Measurements from ENCODE around the gene SLC35G2. TPM values are rescaled to one million over a fixed set of nuclear protein-coding genes. Genes with fewer than 3 reads are reported as not detected.
A peak's percentile ranks its signal among the peaks of the same experiment; 100 is the strongest.

Gene SLC35G2
- polyA plus RNA-seq, 1 donor from 2014 or later: 6.8 TPM

- H3K9me3 ChIP-seq (ENCODE audit: low read length): no peaks in the 10 kb centered on the region
- TF ChIP-seq, protein P1, sequence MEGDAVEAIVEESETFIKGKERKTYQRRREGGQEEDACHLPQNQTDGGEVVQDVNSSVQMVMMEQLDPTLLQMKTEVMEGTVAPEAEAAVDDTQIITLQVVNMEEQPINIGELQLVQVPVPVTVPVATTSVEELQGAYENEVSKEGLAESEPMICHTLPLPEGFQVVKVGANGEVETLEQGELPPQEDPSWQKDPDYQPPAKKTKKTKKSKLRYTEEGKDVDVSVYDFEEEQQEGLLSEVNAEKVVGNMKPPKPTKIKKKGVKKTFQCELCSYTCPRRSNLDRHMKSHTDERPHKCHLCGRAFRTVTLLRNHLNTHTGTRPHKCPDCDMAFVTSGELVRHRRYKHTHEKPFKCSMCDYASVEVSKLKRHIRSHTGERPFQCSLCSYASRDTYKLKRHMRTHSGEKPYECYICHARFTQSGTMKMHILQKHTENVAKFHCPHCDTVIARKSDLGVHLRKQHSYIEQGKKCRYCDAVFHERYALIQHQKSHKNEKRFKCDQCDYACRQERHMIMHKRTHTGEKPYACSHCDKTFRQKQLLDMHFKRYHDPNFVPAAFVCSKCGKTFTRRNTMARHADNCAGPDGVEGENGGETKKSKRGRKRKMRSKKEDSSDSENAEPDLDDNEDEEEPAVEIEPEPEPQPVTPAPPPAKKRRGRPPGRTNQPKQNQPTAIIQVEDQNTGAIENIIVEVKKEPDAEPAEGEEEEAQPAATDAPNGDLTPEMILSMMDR (IDR thresholded peaks at IDR 0.05; ENCODE audit: poor library complexity, severe bottlenecking): no peak
- TF ChIP-seq, protein P2, sequence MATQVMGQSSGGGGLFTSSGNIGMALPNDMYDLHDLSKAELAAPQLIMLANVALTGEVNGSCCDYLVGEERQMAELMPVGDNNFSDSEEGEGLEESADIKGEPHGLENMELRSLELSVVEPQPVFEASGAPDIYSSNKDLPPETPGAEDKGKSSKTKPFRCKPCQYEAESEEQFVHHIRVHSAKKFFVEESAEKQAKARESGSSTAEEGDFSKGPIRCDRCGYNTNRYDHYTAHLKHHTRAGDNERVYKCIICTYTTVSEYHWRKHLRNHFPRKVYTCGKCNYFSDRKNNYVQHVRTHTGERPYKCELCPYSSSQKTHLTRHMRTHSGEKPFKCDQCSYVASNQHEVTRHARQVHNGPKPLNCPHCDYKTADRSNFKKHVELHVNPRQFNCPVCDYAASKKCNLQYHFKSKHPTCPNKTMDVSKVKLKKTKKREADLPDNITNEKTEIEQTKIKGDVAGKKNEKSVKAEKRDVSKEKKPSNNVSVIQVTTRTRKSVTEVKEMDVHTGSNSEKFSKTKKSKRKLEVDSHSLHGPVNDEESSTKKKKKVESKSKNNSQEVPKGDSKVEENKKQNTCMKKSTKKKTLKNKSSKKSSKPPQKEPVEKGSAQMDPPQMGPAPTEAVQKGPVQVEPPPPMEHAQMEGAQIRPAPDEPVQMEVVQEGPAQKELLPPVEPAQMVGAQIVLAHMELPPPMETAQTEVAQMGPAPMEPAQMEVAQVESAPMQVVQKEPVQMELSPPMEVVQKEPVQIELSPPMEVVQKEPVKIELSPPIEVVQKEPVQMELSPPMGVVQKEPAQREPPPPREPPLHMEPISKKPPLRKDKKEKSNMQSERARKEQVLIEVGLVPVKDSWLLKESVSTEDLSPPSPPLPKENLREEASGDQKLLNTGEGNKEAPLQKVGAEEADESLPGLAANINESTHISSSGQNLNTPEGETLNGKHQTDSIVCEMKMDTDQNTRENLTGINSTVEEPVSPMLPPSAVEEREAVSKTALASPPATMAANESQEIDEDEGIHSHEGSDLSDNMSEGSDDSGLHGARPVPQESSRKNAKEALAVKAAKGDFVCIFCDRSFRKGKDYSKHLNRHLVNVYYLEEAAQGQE (IDR thresholded peaks at IDR 0.05; ENCODE audit: borderline replicate concordance): no peak
- no peak for TF ChIP-seq POLR2AphosphoS5 (IDR thresholded peaks at IDR 0.05)
- no peak for TF ChIP-seq TAF1 (IDR thresholded peaks at IDR 0.05; ENCODE audit: low read depth)
- no peak for TF ChIP-seq EZH2 (IDR thresholded peaks at IDR 0.05; ENCODE audit: borderline replicate concordance, insufficient read depth, low read length, poor library complexity, severe bottlenecking)
- no peak for TF ChIP-seq RAD21 (conservative IDR thresholded peaks at IDR 0.05)
- no peak for TF ChIP-seq SMC3 (conservative IDR thresholded peaks at IDR 0.05; ENCODE audit: poor library complexity)
- TF ChIP-seq EP300 (conservative IDR thresholded peaks at IDR 0.05; ENCODE audit: poor library complexity, severe bottlenecking): peak; percentile 27
- peak overlapping the region; percentile 43 for H3K4me3 ChIP-seq (ENCODE audit: low read length)
- peak overlapping the region; percentile 11 for H3K4me2 ChIP-seq (ENCODE audit: low read length)
- no peak overlapping the region for H2AFZ ChIP-seq (ENCODE audit: low read depth, low read length)
- H3K9me2 ChIP-seq (ENCODE audit: insufficient read depth, low read length): no peaks in the 10 kb centered on the region
- H3K9ac ChIP-seq (ENCODE audit: low read length): no peak overlapping the region
- H3K27me3 ChIP-seq (ENCODE audit: insufficient read depth, low read depth, low read length): no peaks in the 10 kb centered on the region
- no peaks in the 10 kb centered on the region for H3K79me2 ChIP-seq (replicated peaks; ENCODE audit: insufficient read depth, low read length)
- no peaks in the 10 kb centered on the region for H3F3A ChIP-seq (ENCODE audit: insufficient read depth, low read length, poor library complexity, severe bottlenecking)
- H4K20me1 ChIP-seq (ENCODE audit: insufficient read depth): no peaks in the 10 kb centered on the region
- peak overlapping the region; percentile 26 for H3K27ac ChIP-seq (ENCODE audit: low read length)
- H3K36me3 ChIP-seq (ENCODE audit: insufficient read depth, low read length): no peaks in the 10 kb centered on the region
Observed at GRCh38 chr3:136802481-136802996, 16.4 kb upstream of the SLC35G2 start.

GRCh38 chr3:136804141-136804540 lies 14.8 kb upstream of the SLC35G2 start:
- Histone ChIP-seq H3F3A (ENCODE audit: insufficient read depth, low read length, poor library complexity, severe bottlenecking) (no peaks in the 10 kb centered on the region), H3K4me2 (ENCODE audit: low read length) (no peak overlapping the region), H3K9me3 (ENCODE audit: low read length) (no peaks in the 10 kb centered on the region), H3K27me3 (ENCODE audit: insufficient read depth, low read depth, low read length) (no peaks in the 10 kb centered on the region), H3K4me3 (ENCODE audit: low read length) (no peak overlapping the region), H3K9me2 (ENCODE audit: insufficient read depth, low read length) (no peaks in the 10 kb centered on the region), H3K9ac (ENCODE audit: low read length) (no peak overlapping the region), H3K36me3 (ENCODE audit: insufficient read depth, low read length) (no peaks in the 10 kb centered on the region), H3K79me2 (replicated peaks; ENCODE audit: insufficient read depth, low read length) (no peaks in the 10 kb centered on the region), H4K20me1 (ENCODE audit: insufficient read depth) (no peaks in the 10 kb centered on the region), H2AFZ (ENCODE audit: low read depth, low read length) (no peak overlapping the region), H3K27ac (ENCODE audit: low read length) (no peak overlapping the region)
- TF ChIP-seq, protein P2 (IDR thresholded peaks at IDR 0.05; ENCODE audit: borderline replicate concordance): no peak
- TF ChIP-seq MXI1 (conservative IDR thresholded peaks at IDR 0.05; ENCODE audit: poor library complexity, severe bottlenecking) (no peak), POLR2AphosphoS5 (IDR thresholded peaks at IDR 0.05) (no peak), EZH2 (IDR thresholded peaks at IDR 0.05; ENCODE audit: borderline replicate concordance, insufficient read depth, low read length, poor library complexity, severe bottlenecking) (no peak), RAD21 (conservative IDR thresholded peaks at IDR 0.05) (no peak), EP300 (conservative IDR thresholded peaks at IDR 0.05; ENCODE audit: poor library complexity, severe bottlenecking) (no peak), TAF1 (IDR thresholded peaks at IDR 0.05; ENCODE audit: low read depth) (no peak), SMC3 (conservative IDR thresholded peaks at IDR 0.05; ENCODE audit: poor library complexity) (no peak)
- TF ChIP-seq, protein P1 (IDR thresholded peaks at IDR 0.05; ENCODE audit: poor library complexity, severe bottlenecking): no peak

All from neural cell (in vitro differentiated cells).